CD4-positive, alpha-beta T cell treated with Interleukin-15 for 4 hours (primary cell): ENCODE results near the gene ARID1A.

Source experiments
- DNase-seq: peaks from one replicate; pipeline ENCODE4 v3.0.0-alpha.2; 2020; ENCODE audit warnings: low spot score

The ARID1A gene

GRCh38 chr1:26827663-26828062 is 131.8 kb downstream of the ARID1A start:
- DNase-seq = no peak

GRCh38 chr1:26828411-26828991 is 132.7 kb downstream of the ARID1A start:
- DNase-seq = peak; percentile 26

- DNase-seq = no peak
Observed at GRCh38 chr1:26829184-26829911, 133.5 kb downstream of the ARID1A start.

GRCh38 chr1:26831059-26831458 is 135.2 kb downstream of the ARID1A start:
- DNase-seq = no peak
